Liver (tissue), 9 donors: ENCODE results near the gene NCAPD2. TPM values are rescaled to one million over a fixed set of nuclear protein-coding genes. Genes with fewer than 3 reads are reported as not detected.

Experiments
- DNase-seq: peaks from one replicate; pipeline ENCODE4 v3.0.0-alpha.2; 2017; ENCODE audit warnings: low spot score
- H3K27ac ChIP-seq, 2 donors: one replicate each; pipeline ENCODE4 v1.7.0; 2013; ENCODE audit warnings: inconsistent platforms in 2 of 2, low read length in 2 of 2, control low read depth in 1 of 2, low read depth in 1 of 2, mild to moderate bottlenecking in 1 of 2
- H3K27me3 ChIP-seq, 4 donors: one replicate each; pipeline versions ENCODE4 v1.6.1 to v1.7.0; 2013; ENCODE audit warnings: low read length in 3 of 4, inconsistent platforms in 1 of 4, mild to moderate bottlenecking in 1 of 4, moderate library complexity in 1 of 4; ENCODE audit not compliant: control insufficient read depth in 4 of 4, insufficient read depth in 4 of 4
- H3K36me3 ChIP-seq, 4 donors: one replicate each; pipeline versions ENCODE4 v1.6.1 to v1.7.0; 2013; ENCODE audit warnings: low read length in 3 of 4, mild to moderate bottlenecking in 3 of 4, low read depth in 1 of 4, moderate library complexity in 1 of 4; ENCODE audit not compliant: control insufficient read depth in 4 of 4, insufficient read depth in 3 of 4
- H3K4me1 ChIP-seq, 4 donors: one replicate each; pipeline versions ENCODE4 v1.6.1 to v1.7.0; 2013; ENCODE audit warnings: low read length in 3 of 4, mild to moderate bottlenecking in 3 of 4, moderate library complexity in 1 of 4; ENCODE audit not compliant: control insufficient read depth in 4 of 4, insufficient read depth in 4 of 4
- H3K4me3 ChIP-seq, 3 donors: one replicate each; pipeline versions ENCODE4 v1.6.1 to v1.7.0; 2013; ENCODE audit warnings: low read length in 3 of 3, control low read depth in 1 of 3, low read depth in 1 of 3, mild to moderate bottlenecking in 1 of 3
- H3K9ac ChIP-seq, 2 donors: one replicate each; pipeline ENCODE4 v1.7.0; 2013; ENCODE audit warnings: low read length in 2 of 2, mild to moderate bottlenecking in 2 of 2, moderate library complexity in 2 of 2, control low read depth in 1 of 2, low read depth in 1 of 2
- H3K9me3 ChIP-seq, 4 donors: one replicate each; pipeline versions ENCODE4 v1.6.1 to v1.7.0; 2013; ENCODE audit warnings: low read length in 3 of 4; ENCODE audit not compliant: control insufficient read depth in 4 of 4
- EGR1 ChIP-seq, 2 donors: IDR thresholded peaks; 2 replicates each; pipeline ENCODE4 v1.6.1; 2016 to 2018; ENCODE audit warnings: antibody characterized with exemption in 2 of 2, low read depth in 2 of 2
- FOXA2 ChIP-seq: IDR thresholded peaks from 2 replicates; pipeline ENCODE4 v1.6.1; 2016; ENCODE audit warnings: antibody characterized with exemption
- GABPA ChIP-seq, 2 donors: IDR thresholded peaks in 1 of 2; conservative IDR thresholded peaks in 1 of 2; 2 replicates each; pipeline ENCODE4 v1.6.1; 2016; ENCODE audit warnings: antibody characterized with exemption in 2 of 2, mild to moderate bottlenecking in 1 of 2, moderate library complexity in 1 of 2
- HNF4A ChIP-seq, 2 donors: conservative IDR thresholded peaks; 2 replicates each; pipeline ENCODE4 v1.6.1; 2016; ENCODE audit warnings: antibody characterized with exemption in 2 of 2, mild to moderate bottlenecking in 2 of 2
- HNF4G ChIP-seq: IDR thresholded peaks from 2 replicates; pipeline ENCODE4 v1.6.1; 2016; ENCODE audit warnings: antibody characterized with exemption
- JUND ChIP-seq, 2 donors: IDR thresholded peaks; 2 replicates each; pipeline ENCODE4 v1.6.1; 2016; ENCODE audit warnings: antibody characterized with exemption in 2 of 2
- SP1 ChIP-seq: IDR thresholded peaks from 2 replicates; pipeline ENCODE4 v1.6.1; 2018; ENCODE audit warnings: antibody characterized with exemption, mild to moderate bottlenecking
- TAF1 ChIP-seq: conservative IDR thresholded peaks from 2 replicates; pipeline ENCODE4 v1.6.1; 2016; ENCODE audit warnings: antibody characterized with exemption, mild to moderate bottlenecking
- WGBS: extraction: QIAGEN DNeasy Blood & Tissue Kit; methylation state at CpG from one replicate; pipeline ENCODE4 v1.1.7; 2013; 5-methylcytosine and 5-hydroxymethylcytosine counted together
- polyA plus RNA-seq, 2 donors: library from polyadenylated mRNA; stranded (reverse) in 1 of 2; unstranded in 1 of 2; fragments of 200-250 nt in 1 of 2; fragments of >200 nt in 1 of 2; fragmentation: Nextera tagmentation in 1 of 2; extraction: Ambion mirVana in 1 of 2; gene quantifications; one replicate each; pipeline versions ENCODE4 v1.2.1 to v1.2.3, GENCODE V29; 2013 to 2015
- total RNA-seq, 2 donors: library from RNA; depleted of rRNA; stranded (reverse); fragments of >200 nt; gene quantifications; one replicate each; pipeline ENCODE4 v1.2.3, GENCODE V29; 2014
- TF ChIP-seq, protein P1 (sequence below): IDR thresholded peaks from 2 replicates; pipeline ENCODE4 v1.6.1; 2016; ENCODE audit warnings: antibody characterized with exemption
- TF ChIP-seq, protein P2 (sequence below): IDR thresholded peaks from 2 replicates; pipeline ENCODE4 v1.6.1; 2016; ENCODE audit warnings: antibody characterized with exemption
- TF ChIP-seq, protein P3 (sequence below): fragments of 150-350 bp; IDR thresholded peaks from 2 replicates; pipeline ENCODE4 v1.5.1; 2017; ENCODE audit warnings: improper control_type of control experiment, low read depth, low read length; ENCODE audit not compliant: missing input control
- TF ChIP-seq, protein P4 (sequence below): IDR thresholded peaks from 2 replicates; pipeline ENCODE4 v1.6.1; 2016; ENCODE audit warnings: antibody characterized with exemption
- TF ChIP-seq, protein P5 (sequence below): IDR thresholded peaks from 2 replicates; pipeline ENCODE4 v1.6.1; 2016; ENCODE audit warnings: antibody characterized with exemption, mild to moderate bottlenecking
- donor health status: healthy.
- donor health status: healthy.
- donor health status: healthy.
- donor health status: healthy.
- donor health status: healthy.

Gene NCAPD2
- total and polyA plus RNA-seq, 4 donors, result 2.0 to 55.1 (median 7.4) TPM

DNA sequence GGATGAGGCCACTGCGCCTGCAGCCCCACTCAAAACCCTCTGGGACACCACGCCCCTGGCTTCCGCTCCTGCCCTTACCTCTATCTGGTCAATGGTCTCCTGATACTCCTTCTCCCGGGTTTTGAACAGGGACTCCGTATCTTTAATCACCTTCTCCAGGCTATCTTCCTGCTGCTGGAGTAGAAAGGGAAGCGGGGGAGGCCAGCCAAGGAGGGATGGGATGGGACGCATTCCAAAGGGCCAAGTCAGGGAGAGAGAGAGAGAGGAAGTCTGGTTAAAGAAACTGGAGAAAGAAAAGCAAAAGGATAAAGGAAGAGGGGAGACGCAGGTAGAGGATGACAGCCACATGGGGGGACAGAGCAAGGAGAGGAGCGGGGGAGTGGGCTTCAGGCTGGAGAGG lies 54.1 kb downstream of the NCAPD2 start:
- H3K4me3 ChIP-seq, result no peak overlapping the region
- WGBS, result 84% methylated on average over 9 of the region's 9 CpGs
- H3K27ac ChIP-seq, result no peak overlapping the region
- H3K9me3 ChIP-seq, result no peaks in the 10 kb centered on the region
- TF ChIP-seq HNF4A (conservative IDR thresholded peaks at IDR 0.05) (no peak), TAF1 (no peak), EGR1 (IDR thresholded peaks at IDR 0.05; ENCODE audit: low read depth in 2 of 2) (no peak), SP1 (no peak)
- TF ChIP-seq, protein P1, sequence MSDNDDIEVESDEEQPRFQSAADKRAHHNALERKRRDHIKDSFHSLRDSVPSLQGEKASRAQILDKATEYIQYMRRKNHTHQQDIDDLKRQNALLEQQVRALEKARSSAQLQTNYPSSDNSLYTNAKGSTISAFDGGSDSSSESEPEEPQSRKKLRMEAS, result no peak
- TF ChIP-seq, protein P2, sequence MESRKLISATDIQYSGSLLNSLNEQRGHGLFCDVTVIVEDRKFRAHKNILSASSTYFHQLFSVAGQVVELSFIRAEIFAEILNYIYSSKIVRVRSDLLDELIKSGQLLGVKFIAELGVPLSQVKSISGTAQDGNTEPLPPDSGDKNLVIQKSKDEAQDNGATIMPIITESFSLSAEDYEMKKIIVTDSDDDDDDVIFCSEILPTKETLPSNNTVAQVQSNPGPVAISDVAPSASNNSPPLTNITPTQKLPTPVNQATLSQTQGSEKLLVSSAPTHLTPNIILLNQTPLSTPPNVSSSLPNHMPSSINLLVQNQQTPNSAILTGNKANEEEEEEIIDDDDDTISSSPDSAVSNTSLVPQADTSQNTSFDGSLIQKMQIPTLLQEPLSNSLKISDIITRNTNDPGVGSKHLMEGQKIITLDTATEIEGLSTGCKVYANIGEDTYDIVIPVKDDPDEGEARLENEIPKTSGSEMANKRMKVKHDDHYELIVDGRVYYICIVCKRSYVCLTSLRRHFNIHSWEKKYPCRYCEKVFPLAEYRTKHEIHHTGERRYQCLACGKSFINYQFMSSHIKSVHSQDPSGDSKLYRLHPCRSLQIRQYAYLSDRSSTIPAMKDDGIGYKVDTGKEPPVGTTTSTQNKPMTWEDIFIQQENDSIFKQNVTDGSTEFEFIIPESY, result no peak
- H3K4me1 ChIP-seq, result peaks cover 0 to 16% (median 5%) of the 10 kb centered on the region in 4 donors
- peak overlapping the region in 1 of 2 donors; percentile 14 for H3K9ac ChIP-seq
- no peak for DNase-seq
- H3K36me3 ChIP-seq, result peaks cover 3 to 26% (median 19%) of the 10 kb centered on the region in 4 donors
- H3K27me3 ChIP-seq, result no peaks in the 10 kb centered on the region

DNA sequence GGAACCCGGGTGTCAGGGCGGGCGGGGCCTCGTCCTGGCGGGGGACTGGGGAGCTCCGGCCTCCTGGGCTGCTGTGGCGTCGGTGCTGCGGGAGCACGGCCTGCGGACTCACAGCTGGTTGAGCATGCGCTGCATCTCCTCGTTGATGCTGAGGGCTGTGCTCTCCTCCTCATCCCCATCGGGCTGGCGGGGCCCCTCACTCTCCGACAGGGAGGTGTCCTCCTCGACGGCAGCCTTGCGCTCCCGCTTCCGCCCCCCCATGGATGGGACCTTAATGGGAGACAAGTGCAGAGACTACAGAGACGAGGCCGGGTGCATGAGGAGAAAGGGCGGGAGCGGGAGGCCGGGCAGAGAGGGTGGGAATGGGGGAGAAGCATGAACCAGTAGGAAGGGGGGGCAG lies 54.7 kb downstream of the NCAPD2 start:
- Histone ChIP-seq H3K36me3 (peaks cover 3 to 26% (median 19%) of the 10 kb centered on the region in 4 donors), H3K4me3 (no peak overlapping the region), H3K4me1 (peaks cover 0 to 21% (median 11%) of the 10 kb centered on the region in 4 donors), H3K27me3 (no peaks in the 10 kb centered on the region), H3K27ac (no peak overlapping the region), H3K9ac (no peak overlapping the region), H3K9me3 (no peaks in the 10 kb centered on the region)
- WGBS, result 92% methylated on average over 26 of the region's 26 CpGs
- DNase-seq, result no peak
- TF ChIP-seq, protein P3, sequence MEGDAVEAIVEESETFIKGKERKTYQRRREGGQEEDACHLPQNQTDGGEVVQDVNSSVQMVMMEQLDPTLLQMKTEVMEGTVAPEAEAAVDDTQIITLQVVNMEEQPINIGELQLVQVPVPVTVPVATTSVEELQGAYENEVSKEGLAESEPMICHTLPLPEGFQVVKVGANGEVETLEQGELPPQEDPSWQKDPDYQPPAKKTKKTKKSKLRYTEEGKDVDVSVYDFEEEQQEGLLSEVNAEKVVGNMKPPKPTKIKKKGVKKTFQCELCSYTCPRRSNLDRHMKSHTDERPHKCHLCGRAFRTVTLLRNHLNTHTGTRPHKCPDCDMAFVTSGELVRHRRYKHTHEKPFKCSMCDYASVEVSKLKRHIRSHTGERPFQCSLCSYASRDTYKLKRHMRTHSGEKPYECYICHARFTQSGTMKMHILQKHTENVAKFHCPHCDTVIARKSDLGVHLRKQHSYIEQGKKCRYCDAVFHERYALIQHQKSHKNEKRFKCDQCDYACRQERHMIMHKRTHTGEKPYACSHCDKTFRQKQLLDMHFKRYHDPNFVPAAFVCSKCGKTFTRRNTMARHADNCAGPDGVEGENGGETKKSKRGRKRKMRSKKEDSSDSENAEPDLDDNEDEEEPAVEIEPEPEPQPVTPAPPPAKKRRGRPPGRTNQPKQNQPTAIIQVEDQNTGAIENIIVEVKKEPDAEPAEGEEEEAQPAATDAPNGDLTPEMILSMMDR, result no peak
- TF ChIP-seq FOXA2 (no peak), JUND (IDR thresholded peaks at IDR 0.05) (no peak), GABPA (IDR thresholded peaks at IDR 0.05 in 1 of 2, conservative IDR thresholded peaks at IDR 0.05 in 1 of 2) (no peak), EGR1 (IDR thresholded peaks at IDR 0.05; ENCODE audit: low read depth in 2 of 2) (no peak), SP1 (no peak), HNF4G (no peak)
- TF ChIP-seq, protein P4, sequence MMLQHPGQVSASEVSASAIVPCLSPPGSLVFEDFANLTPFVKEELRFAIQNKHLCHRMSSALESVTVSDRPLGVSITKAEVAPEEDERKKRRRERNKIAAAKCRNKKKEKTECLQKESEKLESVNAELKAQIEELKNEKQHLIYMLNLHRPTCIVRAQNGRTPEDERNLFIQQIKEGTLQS, result no peak
- TF ChIP-seq, protein P5, sequence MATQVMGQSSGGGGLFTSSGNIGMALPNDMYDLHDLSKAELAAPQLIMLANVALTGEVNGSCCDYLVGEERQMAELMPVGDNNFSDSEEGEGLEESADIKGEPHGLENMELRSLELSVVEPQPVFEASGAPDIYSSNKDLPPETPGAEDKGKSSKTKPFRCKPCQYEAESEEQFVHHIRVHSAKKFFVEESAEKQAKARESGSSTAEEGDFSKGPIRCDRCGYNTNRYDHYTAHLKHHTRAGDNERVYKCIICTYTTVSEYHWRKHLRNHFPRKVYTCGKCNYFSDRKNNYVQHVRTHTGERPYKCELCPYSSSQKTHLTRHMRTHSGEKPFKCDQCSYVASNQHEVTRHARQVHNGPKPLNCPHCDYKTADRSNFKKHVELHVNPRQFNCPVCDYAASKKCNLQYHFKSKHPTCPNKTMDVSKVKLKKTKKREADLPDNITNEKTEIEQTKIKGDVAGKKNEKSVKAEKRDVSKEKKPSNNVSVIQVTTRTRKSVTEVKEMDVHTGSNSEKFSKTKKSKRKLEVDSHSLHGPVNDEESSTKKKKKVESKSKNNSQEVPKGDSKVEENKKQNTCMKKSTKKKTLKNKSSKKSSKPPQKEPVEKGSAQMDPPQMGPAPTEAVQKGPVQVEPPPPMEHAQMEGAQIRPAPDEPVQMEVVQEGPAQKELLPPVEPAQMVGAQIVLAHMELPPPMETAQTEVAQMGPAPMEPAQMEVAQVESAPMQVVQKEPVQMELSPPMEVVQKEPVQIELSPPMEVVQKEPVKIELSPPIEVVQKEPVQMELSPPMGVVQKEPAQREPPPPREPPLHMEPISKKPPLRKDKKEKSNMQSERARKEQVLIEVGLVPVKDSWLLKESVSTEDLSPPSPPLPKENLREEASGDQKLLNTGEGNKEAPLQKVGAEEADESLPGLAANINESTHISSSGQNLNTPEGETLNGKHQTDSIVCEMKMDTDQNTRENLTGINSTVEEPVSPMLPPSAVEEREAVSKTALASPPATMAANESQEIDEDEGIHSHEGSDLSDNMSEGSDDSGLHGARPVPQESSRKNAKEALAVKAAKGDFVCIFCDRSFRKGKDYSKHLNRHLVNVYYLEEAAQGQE, result no peak
- TF ChIP-seq, protein P1, result no peak
- TF ChIP-seq, protein P2, result no peak
